Measurements from ENCODE around the gene ADAMTS17.

DNA sequence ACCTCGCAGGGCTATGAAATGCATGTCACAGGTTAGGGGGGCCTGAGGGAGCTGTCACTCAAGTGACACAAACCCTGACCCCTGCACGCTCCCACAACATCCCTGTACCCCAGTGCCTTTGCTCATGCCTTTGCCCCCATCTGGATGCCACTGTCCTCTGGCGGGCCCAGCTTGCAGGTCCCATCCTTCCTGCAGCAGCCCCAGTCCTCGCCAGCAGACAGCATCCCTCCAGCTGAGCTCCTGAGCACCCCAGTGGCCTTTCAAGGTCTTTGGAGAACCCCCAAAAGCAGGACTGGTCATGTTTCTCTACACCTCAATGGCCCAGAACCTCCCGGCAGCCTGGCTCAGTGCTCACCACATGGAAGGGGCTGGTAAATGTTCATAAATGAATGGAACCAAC lies 170.4 kb downstream of the ADAMTS17 start:
- TF ChIP-seq, protein P1, sequence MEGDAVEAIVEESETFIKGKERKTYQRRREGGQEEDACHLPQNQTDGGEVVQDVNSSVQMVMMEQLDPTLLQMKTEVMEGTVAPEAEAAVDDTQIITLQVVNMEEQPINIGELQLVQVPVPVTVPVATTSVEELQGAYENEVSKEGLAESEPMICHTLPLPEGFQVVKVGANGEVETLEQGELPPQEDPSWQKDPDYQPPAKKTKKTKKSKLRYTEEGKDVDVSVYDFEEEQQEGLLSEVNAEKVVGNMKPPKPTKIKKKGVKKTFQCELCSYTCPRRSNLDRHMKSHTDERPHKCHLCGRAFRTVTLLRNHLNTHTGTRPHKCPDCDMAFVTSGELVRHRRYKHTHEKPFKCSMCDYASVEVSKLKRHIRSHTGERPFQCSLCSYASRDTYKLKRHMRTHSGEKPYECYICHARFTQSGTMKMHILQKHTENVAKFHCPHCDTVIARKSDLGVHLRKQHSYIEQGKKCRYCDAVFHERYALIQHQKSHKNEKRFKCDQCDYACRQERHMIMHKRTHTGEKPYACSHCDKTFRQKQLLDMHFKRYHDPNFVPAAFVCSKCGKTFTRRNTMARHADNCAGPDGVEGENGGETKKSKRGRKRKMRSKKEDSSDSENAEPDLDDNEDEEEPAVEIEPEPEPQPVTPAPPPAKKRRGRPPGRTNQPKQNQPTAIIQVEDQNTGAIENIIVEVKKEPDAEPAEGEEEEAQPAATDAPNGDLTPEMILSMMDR (IDR thresholded peaks at IDR 0.05): no peak
- TF ChIP-seq, protein P2, sequence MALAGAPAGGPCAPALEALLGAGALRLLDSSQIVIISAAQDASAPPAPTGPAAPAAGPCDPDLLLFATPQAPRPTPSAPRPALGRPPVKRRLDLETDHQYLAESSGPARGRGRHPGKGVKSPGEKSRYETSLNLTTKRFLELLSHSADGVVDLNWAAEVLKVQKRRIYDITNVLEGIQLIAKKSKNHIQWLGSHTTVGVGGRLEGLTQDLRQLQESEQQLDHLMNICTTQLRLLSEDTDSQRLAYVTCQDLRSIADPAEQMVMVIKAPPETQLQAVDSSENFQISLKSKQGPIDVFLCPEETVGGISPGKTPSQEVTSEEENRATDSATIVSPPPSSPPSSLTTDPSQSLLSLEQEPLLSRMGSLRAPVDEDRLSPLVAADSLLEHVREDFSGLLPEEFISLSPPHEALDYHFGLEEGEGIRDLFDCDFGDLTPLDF (CRISPR knock-in tag; IDR thresholded peaks at IDR 0.05): no peak
- TF ChIP-seq, protein P3, sequence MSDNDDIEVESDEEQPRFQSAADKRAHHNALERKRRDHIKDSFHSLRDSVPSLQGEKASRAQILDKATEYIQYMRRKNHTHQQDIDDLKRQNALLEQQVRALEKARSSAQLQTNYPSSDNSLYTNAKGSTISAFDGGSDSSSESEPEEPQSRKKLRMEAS (CRISPR knock-in tag; IDR thresholded peaks at IDR 0.05): no peak
- TF ChIP-seq CREM (CRISPR knock-in tag; IDR thresholded peaks at IDR 0.05): no peak
- no peak for TF ChIP-seq ZNF121 (CRISPR knock-in tag; IDR thresholded peaks at IDR 0.05)
- TF ChIP-seq, protein P4, sequence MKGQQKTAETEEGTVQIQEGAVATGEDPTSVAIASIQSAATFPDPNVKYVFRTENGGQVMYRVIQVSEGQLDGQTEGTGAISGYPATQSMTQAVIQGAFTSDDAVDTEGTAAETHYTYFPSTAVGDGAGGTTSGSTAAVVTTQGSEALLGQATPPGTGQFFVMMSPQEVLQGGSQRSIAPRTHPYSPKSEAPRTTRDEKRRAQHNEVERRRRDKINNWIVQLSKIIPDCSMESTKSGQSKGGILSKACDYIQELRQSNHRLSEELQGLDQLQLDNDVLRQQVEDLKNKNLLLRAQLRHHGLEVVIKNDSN (CRISPR knock-in tag; IDR thresholded peaks at IDR 0.05): no peak
